ENCODE data around the gene OBSCN. TPM values are rescaled to one million over a fixed set of nuclear protein-coding genes. Genes with fewer than 3 reads are reported as not detected.
"Not testable (repeated sequence)": the region's sequence is repeated elsewhere in the genome, so short reads cannot be mapped to it uniquely, and the experiment has no call there.

Gene OBSCN
- total and polyA plus RNA-seq, 4 donors: 0.54 to 5.6 (median 2.7) TPM

DNA sequence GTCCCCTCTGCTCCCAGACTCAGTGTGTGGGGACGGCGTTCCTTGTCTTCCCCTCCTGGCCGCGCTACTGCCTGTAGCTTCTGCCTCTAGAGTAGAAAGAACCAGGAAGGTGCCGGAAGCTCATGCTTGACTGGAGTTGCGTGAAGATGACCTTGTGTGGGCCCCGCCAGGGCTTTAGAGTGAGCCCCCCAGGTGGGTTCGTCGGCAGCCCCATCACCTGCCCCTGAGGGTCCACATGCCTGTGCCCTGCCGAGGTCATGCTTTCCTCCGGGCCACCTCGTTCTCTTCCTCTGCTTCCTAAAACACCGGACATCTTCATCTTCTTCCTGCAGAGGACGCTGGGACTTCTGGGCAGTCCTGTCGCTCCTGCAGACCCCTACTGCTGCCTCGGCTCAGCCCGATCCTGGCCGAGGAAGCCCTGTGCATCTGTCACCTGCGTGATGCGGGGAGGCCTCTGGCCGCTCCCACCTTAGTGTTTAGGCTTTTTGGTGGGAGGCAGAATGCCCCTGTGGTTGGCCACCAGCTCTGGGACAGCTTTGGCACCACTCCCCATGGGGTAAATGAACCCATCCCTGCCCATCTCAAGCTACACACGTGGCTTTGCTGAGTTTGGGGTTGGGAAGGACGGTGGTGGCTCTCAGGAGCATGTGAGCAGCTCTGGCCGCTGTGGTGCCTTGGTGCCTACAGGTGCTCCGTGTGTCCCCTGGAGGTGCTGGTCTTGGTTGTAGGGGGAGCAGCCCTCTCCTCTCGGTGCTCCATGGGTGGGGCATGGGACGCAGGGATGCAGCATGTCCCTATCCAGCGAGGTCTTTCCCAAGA, 12.3 kb downstream of the OBSCN start:
- H3K27me3 ChIP-seq (ENCODE audit: control insufficient read depth in 4 of 4, insufficient read depth in 4 of 4, low read length in 3 of 4): no peaks in the 10 kb centered on the region
- no peak overlapping the region for H3K9ac ChIP-seq (ENCODE audit: low read depth in 1 of 2, low read length in 2 of 2)
- H3K4me1 ChIP-seq (ENCODE audit: control insufficient read depth in 4 of 4, insufficient read depth in 4 of 4, low read length in 3 of 4): no peaks in the 10 kb centered on the region
- no peak for DNase-seq (ENCODE audit: low spot score)
- H3K36me3 ChIP-seq (ENCODE audit: control insufficient read depth in 4 of 4, insufficient read depth in 3 of 4, low read depth in 1 of 4, low read length in 3 of 4): no peaks in the 10 kb centered on the region
- no peak overlapping the region for H3K27ac ChIP-seq (ENCODE audit: low read depth in 1 of 2, low read length in 2 of 2)
- WGBS: 91% methylated on average over 28 of the region's 28 CpGs
- H3K9me3 ChIP-seq (ENCODE audit: control insufficient read depth in 4 of 4, low read length in 3 of 4): peaks cover 0 to 9% (median 5%) of the 10 kb centered on the region in 4 donors
- TF ChIP-seq, protein P1, sequence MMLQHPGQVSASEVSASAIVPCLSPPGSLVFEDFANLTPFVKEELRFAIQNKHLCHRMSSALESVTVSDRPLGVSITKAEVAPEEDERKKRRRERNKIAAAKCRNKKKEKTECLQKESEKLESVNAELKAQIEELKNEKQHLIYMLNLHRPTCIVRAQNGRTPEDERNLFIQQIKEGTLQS (IDR thresholded peaks at IDR 0.05): no peak
- TF ChIP-seq, protein P2, sequence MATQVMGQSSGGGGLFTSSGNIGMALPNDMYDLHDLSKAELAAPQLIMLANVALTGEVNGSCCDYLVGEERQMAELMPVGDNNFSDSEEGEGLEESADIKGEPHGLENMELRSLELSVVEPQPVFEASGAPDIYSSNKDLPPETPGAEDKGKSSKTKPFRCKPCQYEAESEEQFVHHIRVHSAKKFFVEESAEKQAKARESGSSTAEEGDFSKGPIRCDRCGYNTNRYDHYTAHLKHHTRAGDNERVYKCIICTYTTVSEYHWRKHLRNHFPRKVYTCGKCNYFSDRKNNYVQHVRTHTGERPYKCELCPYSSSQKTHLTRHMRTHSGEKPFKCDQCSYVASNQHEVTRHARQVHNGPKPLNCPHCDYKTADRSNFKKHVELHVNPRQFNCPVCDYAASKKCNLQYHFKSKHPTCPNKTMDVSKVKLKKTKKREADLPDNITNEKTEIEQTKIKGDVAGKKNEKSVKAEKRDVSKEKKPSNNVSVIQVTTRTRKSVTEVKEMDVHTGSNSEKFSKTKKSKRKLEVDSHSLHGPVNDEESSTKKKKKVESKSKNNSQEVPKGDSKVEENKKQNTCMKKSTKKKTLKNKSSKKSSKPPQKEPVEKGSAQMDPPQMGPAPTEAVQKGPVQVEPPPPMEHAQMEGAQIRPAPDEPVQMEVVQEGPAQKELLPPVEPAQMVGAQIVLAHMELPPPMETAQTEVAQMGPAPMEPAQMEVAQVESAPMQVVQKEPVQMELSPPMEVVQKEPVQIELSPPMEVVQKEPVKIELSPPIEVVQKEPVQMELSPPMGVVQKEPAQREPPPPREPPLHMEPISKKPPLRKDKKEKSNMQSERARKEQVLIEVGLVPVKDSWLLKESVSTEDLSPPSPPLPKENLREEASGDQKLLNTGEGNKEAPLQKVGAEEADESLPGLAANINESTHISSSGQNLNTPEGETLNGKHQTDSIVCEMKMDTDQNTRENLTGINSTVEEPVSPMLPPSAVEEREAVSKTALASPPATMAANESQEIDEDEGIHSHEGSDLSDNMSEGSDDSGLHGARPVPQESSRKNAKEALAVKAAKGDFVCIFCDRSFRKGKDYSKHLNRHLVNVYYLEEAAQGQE (IDR thresholded peaks at IDR 0.05): no peak
- TF ChIP-seq HNF4A (conservative IDR thresholded peaks at IDR 0.05): no peak
- TF ChIP-seq JUND (IDR thresholded peaks at IDR 0.05): no peak
- TF ChIP-seq, protein P3, sequence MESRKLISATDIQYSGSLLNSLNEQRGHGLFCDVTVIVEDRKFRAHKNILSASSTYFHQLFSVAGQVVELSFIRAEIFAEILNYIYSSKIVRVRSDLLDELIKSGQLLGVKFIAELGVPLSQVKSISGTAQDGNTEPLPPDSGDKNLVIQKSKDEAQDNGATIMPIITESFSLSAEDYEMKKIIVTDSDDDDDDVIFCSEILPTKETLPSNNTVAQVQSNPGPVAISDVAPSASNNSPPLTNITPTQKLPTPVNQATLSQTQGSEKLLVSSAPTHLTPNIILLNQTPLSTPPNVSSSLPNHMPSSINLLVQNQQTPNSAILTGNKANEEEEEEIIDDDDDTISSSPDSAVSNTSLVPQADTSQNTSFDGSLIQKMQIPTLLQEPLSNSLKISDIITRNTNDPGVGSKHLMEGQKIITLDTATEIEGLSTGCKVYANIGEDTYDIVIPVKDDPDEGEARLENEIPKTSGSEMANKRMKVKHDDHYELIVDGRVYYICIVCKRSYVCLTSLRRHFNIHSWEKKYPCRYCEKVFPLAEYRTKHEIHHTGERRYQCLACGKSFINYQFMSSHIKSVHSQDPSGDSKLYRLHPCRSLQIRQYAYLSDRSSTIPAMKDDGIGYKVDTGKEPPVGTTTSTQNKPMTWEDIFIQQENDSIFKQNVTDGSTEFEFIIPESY (IDR thresholded peaks at IDR 0.05): no peak
- TF ChIP-seq, protein P4, sequence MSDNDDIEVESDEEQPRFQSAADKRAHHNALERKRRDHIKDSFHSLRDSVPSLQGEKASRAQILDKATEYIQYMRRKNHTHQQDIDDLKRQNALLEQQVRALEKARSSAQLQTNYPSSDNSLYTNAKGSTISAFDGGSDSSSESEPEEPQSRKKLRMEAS (IDR thresholded peaks at IDR 0.05): no peak
- H3K4me3 ChIP-seq (ENCODE audit: low read depth in 1 of 3, low read length in 3 of 3): no peak overlapping the region

DNA sequence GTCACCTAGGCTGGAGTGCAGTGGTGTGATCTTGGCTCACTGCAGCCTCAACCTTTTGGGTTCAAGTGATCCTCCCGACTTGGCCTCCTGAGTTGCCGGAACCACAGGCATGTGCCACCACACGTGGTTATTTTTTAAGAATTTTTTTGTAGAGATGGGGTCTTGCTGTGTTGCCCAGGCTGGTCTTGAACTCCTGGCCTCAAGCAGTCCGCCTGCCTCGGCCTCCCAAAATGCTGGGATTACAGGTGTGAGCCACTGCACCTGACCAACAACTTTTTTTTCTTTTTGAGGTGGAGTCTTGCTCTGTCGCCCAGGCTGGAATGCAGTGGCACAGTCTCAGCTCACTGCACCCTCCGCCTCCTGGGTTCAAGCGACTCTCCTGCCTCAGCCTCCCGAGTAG, 13.3 kb downstream of the OBSCN start:
- WGBS: 92% methylated on average over 9 of the region's 9 CpGs
- H3K36me3 ChIP-seq (ENCODE audit: control insufficient read depth in 4 of 4, insufficient read depth in 3 of 4, low read depth in 1 of 4, low read length in 3 of 4); H3K9ac ChIP-seq (ENCODE audit: low read depth in 1 of 2, low read length in 2 of 2); H3K4me3 ChIP-seq (ENCODE audit: low read depth in 1 of 3, low read length in 3 of 3); DNase-seq (ENCODE audit: low spot score); H3K4me1 ChIP-seq (ENCODE audit: control insufficient read depth in 4 of 4, insufficient read depth in 4 of 4, low read length in 3 of 4); H3K27ac ChIP-seq (ENCODE audit: low read depth in 1 of 2, low read length in 2 of 2); H3K27me3 ChIP-seq (ENCODE audit: control insufficient read depth in 4 of 4, insufficient read depth in 4 of 4, low read length in 3 of 4): not testable (repeated sequence)
- H3K9me3 ChIP-seq (ENCODE audit: control insufficient read depth in 4 of 4, low read length in 3 of 4): peaks cover 0 to 11% (median 5%) of the 10 kb centered on the region in 4 donors

DNA sequence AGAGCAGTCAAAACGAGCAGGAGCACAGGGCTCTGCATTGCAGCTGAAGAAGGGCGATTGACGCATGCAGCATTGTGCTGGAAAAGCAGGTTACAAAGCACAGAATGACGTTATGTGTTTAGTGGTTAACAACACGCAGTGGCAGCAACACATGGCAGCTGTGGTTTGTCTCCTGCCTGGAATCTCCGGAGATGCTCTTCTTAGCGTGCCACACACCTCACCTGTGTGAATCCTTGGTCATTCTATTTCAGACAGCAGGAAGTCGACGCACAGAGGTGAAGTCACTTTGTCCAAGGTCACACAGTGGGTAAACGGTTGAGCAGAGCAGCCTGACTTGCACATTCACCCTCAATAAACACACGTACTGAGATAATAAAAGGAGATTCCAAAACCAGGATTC, 14.7 kb downstream of the OBSCN start:
- Histone ChIP-seq H3K4me1 (ENCODE audit: control insufficient read depth in 4 of 4, insufficient read depth in 4 of 4, low read length in 3 of 4) (no peaks in the 10 kb centered on the region), H3K27me3 (ENCODE audit: control insufficient read depth in 4 of 4, insufficient read depth in 4 of 4, low read length in 3 of 4) (no peaks in the 10 kb centered on the region), H3K27ac (ENCODE audit: low read depth in 1 of 2, low read length in 2 of 2) (no peak overlapping the region), H3K9me3 (ENCODE audit: control insufficient read depth in 4 of 4, low read length in 3 of 4) (peaks cover 0 to 11% (median 5%) of the 10 kb centered on the region in 4 donors), H3K9ac (ENCODE audit: low read depth in 1 of 2, low read length in 2 of 2) (no peak overlapping the region), H3K4me3 (ENCODE audit: low read depth in 1 of 3, low read length in 3 of 3) (no peak overlapping the region), H3K36me3 (ENCODE audit: control insufficient read depth in 4 of 4, insufficient read depth in 3 of 4, low read depth in 1 of 4, low read length in 3 of 4) (no peaks in the 10 kb centered on the region)
- DNase-seq (ENCODE audit: low spot score): no peak
- no peak for TF ChIP-seq SP1 (IDR thresholded peaks at IDR 0.05)
- WGBS: 66% methylated on average over 11 of the region's 11 CpGs
